ENCODE data around the gene CHCHD1.
"Not testable (repeated sequence)": the region's sequence is repeated elsewhere in the genome, so short reads cannot be mapped to it uniquely, and the experiment has no call there.

Gene CHCHD1

DNA sequence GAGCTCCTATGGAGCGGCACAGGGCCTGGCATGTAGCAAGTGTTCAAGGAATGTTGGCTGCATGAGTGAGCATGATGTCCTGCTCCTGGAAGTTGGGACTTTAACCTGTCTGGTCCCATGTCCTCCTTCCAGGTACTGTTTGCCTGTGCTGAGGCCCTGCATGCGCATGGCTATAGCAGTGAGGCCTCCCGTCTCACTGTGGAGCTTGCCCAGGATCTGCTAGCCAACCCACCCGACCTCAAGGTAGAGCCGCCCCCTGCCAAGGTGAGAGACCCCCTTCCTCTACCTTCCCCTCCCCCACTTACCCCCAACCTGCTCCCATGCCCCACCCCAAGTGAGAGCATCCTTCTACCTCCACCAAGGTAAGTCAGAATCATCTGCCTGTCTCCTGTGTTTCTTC, 11.6 kb downstream of the CHCHD1 start:
- DNase-seq = no peak

DNA sequence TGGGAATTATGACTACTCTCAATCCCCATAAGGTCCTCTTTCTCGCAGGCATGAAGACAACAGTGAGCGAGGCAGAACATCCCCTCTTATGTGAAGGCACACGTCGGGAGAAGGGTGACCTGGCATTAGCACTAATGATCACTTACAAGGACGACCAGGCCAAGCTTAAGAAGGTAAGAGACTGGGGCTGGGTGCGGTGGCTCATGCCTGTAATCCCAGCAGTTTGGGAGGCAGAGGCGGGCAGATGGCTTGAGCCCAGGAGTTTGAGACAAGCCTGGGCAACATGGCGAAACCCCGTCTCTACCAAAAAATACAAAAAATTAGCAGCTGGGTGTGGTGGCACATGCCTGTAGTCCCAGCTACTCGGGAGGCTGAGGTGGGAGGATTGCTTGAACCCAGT, 13.6 kb downstream of the CHCHD1 start:
- DNase-seq = not testable (repeated sequence)

DNA sequence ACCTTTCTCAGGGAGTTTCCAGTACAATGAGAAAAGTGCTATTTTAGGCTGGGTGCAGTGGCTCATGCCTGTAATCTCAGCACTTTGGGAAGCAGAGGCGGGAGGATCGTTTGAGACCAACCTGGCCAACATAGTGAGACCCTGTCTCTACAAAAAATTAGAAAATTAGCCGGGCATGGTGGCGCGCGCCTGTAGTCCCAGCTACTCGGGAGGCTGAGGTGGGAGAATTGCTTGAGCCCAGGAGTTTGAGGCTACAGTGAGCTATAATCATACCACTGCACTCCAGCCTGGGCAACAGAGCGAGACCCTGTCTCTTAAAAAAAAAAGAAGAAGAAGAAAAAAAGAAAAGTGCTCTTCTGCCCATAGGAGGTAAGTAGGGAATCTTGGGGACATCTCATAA, 14.2 kb downstream of the CHCHD1 start:
- DNase-seq = not testable (repeated sequence)

DNA sequence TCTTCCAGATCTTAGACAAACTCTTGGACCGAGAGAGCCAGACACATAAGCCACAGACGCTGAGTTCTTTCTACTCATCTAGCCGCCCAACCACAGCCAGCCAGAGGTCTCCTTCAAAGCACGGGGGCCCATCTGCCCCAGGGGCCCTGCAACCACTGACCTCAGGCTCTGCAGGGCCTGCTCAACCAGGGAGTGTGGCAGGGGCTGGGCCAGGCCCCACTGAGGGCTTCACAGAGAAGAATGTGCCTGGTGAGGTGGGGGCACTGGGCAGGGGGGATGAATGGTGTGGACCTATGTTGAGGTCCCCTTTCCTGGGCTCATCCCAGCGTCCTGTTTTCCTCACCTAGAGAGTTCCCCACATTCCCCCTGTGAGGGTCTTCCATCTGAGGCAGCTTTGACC, 14.9 kb downstream of the CHCHD1 start:
- no peak for DNase-seq

DNA sequence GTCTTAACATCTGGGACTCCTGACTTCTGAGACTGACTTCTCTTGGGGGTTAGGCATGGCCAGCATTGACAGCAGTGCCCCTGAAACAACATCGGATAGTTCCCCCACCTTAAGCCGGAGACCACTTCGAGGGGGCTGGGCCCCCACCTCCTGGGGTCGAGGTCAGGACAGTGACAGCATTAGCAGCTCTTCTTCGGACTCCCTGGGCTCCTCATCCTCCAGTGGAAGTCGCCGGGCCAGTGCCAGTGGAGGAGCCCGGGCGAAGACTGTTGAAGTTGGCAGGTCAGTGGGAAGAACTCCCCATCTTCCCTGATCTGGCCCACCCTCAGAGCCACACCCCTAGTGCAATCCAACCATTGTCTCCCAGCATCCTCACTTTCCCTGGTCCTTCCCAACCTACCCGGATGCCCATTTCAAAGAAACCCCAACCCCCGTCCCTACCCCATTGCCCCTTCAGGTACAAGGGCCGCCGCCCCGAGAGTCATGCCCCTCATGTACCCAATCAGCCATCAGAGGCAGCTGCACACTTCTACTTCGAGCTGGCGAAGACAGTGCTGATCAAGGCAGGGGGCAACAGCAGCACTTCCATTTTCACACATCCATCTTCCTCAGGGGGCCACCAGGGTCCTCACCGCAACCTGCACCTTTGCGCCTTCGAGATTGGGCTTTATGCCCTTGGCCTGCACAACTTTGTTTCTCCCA, 15.6 kb downstream of the CHCHD1 start:
- no peak for DNase-seq

DNA sequence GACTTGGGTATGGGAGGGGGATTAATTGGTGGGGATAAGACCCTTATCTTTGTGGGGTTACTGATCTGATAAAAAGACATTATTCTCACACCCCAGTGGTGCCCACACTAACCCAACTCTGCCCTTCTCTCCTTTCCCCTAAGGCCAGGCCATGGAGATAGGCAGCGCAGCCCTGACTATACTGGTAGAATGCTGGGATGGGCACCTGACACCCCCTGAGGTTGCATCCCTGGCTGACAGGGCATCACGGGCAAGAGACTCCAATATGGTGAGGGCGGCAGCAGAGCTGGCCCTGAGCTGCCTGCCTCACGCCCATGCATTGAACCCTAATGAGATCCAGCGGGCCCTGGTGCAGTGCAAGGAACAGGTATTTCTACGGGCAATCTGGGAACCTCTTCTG, 16.2 kb downstream of the CHCHD1 start:
- no peak for DNase-seq

DNA sequence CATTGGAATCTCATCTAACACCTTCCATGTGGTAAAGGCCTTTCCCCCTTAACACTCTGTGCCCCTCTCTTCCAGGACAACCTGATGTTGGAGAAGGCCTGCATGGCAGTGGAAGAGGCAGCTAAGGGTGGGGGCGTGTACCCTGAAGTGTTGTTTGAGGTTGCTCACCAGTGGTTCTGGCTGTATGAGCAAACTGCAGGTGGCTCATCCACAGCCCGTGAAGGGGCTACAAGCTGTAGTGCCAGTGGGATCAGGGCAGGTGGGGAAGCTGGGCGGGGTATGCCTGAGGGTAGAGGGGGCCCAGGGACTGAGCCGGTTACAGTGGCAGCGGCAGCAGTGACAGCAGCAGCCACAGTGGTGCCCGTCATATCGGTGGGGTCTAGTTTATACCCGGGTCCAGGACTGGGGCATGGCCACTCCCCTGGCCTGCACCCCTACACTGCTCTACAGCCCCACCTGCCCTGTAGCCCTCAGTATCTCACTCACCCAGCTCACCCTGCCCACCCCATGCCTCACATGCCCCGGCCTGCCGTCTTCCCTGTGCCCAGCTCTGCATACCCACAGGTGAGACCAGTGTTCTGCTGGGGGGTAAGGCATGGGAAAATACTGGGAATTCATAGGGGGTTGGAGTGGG, 17.2 kb downstream of the CHCHD1 start:
- no peak for DNase-seq

DNA sequence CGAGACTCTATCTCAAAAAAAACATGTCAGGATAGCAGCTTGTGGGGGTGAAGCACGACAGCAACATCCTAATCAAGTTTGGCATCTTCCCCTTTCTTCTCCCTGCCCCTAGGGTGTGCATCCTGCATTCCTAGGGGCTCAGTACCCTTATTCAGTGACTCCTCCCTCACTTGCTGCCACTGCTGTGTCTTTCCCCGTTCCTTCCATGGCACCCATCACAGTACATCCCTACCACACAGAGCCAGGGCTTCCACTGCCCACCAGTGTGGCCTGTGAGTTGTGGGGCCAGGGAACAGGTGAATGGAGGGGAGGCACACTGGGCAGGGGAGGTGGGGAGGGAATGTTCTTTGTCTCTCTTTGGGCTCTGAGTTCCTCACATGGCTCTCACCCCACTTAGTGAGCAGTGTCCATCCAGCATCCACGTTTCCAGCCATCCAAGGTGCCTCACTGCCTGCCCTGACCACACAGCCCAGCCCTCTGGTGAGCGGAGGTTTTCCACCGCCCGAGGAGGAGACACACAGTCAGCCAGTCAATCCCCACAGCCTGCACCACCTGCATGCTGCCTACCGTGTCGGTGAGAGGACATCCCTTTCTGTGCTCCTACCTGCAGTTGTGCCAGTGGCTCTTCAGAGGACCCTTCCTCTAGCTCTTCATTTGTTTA, 18.2 kb downstream of the CHCHD1 start:
- no peak for DNase-seq

DNA sequence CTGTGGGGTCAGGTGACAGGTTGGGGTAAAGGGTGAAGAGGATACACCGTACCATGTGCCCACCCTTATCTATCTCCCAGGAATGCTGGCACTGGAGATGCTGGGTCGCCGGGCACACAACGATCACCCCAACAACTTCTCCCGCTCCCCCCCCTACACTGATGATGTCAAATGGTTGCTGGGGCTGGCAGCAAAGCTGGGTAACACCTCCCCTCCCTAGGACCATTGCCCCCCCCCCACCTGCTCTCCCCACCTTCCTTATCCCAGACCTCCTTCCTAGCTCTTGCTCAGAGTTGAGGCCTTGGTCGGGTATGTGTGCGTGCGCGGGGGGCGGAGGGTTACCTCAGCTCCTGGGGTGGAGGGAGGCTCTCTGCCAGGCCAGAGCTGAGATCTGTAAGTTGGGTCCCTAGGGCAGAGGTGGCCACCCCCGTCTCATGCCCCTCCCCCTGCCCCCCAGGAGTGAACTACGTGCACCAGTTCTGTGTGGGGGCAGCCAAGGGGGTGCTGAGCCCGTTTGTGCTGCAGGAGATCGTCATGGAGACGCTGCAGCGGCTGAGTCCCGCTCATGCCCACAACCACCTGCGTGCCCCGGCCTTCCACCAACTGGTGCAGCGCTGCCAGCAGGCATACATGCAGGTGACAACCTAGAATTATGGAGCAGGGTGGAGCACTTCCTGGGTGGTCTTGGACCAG, 18.9 kb downstream of the CHCHD1 start:
- DNase-seq = no peak

DNA sequence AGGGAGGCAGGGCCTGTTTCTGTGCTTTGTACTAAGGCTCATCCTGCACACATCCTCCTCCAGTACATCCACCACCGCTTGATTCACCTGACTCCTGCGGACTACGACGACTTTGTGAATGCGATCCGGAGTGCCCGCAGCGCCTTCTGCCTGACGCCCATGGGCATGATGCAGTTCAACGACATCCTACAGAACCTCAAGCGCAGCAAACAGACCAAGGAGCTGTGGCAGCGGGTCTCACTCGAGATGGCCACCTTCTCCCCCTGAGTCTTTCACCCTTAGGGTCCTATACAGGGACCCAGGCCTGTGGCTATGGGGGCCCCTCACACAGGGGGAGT, 19.4 kb downstream of the CHCHD1 start:
- DNase-seq = no peak

DNA sequence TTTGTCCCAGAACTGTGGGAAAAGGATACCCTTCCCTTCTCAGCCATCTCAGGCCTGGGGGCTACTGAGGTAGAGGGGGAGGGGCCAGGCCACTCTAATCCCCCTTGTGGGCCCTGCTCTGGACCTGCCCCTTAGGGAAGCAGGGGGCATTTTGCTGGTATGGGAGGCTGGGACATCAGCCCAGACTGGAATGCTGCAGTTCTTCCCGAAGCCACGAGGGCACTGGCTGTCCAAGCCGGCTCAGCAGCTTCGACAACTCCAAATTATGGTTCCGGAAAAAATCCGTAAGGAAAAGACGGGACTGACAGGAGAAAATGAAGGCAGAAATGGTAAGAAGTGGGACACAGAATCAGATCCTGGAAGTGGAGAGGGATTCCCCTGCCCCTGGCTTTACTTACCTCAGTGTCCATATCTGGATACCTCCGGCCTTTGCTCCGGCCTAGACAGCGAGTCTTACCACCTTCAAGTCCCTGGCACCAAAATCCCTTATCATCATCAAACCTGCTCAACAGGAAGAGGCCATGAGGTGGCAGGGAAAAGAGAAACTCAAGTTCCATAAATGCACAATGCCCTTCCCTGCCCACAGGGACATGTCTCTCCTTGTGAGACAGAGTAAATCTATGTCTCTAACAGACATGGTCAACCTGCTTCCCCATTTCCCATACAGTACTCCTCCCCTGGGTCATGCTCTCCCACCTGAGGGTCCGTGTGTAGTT, 20.6 kb downstream of the CHCHD1 start:
- DNase-seq = no peak

DNA sequence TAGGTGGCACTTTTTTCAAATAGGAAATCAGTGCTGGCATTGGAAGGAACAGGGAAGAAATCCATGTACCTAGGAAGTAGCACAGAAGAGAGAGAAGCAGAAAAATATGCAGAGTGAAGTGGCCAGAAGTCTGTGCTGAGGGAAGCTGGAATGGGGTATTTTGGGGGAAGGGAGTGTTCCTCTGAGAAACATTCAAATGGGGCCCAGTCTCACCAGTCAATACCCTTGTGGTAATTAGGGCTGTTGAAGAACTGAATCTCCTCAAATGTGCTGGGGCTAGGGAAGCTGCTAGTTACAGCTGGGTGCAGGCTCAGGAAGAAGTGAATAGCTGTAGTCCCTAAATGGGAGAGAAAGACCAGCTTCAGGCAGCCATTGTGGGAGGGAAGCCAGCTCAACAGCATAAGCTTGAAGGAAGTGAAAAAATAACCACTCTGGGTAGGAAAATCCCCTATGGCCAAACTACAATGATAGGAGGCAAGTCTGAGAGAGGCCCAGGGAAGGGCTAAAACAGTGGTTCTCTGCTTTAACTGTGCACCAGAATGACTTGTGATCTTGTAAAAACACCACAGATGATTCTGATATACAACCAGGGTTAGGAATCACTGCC, 21.9 kb downstream of the CHCHD1 start:
- DNase-seq = peak in 1 of 2 donors; percentile 54

DNA sequence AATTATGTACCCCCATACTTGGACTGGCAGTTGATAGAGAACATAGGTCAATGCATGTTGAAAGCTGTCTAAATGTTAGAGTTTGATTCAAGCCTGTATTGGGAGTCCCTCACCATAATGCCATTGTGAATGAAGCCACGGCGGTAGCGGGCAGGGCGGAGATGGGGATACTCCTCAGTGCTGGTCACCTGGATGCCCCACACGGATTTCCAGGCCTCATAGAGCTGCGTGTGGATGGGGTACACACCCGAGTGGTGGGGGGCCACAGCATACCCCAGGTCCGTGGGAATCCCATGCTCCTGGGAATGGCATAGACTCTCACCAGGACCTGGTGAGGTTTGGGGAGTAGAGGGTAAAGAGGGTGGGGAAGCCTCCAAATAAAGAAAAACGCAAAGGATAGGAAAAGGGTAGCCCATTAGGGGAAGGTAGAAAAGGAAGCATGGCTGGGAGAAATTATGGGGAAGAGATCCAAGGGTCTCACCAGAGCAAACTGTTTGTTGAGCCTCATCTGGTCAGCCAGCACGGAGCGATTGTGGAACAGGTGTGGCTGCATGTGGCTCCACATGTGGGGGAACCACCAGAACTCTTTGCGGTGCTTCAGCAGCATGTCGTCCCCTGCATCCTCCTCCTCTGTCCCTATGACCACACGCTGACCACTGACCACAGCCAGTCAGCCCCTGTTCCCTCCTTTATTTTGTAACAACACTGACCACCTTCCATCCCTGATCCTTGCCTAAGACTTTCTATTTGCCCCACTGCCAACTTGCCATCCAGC, 24.5 kb downstream of the CHCHD1 start:
- DNase-seq = no peak

DNA sequence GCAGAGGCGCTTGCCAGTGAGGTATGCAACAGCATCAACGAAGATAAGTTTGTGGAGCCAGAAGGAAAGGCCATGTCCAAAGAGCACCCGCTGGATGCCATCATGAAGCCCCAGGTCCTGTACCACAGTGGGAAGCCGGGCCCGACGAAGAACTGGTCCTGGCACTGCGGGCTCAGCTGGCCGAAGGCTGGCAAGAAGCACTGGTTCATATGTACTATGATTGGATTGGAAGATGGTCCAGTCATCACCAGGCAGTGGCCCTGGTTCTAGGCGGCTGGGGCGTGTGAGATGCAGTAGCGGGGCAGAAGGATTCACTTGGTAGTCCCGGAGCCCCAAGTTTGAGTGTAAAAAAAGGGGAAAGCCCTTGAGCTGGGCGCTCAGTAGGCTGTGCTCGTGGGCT, 25.6 kb downstream of the CHCHD1 start:
- no peak for DNase-seq

DNA sequence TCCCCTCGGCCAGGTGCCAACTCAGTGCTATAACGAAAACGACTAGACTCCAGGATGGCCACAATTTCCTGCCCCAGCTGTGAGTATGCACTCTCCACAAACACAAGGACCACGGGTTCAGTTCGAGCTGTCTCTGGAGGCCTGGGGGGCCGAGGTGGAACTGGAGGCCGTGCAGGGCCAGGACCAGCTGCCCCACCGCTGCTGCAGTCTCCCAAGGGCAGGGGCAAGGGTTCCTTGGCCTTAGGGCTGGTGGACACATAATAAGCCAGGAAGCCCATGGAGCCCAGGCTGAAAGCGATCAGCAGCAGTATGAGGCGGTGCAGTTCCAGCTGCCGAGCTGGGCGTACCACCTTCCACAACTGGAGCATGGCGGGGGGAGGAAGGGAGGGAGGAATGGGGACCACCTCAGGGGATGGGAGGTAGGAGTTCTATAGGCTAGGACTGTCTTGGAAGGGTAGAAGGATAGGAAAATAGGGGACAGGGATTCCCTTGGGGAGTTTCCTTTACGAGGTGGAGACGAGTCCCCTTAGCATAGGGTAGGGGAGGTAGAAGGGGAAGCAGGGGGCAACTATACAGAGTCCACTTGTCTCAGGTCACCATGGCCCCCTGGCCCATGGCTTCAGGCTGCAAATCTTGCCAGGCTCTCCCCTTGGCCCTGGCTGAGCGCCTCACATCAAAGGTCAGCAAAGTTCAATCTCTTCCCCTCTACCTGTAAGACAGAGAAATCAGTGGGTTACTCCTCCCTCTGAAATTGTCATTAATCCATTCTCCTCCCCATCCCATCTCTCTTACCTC, 26.4 kb downstream of the CHCHD1 start:
- DNase-seq = no peak

DNA sequence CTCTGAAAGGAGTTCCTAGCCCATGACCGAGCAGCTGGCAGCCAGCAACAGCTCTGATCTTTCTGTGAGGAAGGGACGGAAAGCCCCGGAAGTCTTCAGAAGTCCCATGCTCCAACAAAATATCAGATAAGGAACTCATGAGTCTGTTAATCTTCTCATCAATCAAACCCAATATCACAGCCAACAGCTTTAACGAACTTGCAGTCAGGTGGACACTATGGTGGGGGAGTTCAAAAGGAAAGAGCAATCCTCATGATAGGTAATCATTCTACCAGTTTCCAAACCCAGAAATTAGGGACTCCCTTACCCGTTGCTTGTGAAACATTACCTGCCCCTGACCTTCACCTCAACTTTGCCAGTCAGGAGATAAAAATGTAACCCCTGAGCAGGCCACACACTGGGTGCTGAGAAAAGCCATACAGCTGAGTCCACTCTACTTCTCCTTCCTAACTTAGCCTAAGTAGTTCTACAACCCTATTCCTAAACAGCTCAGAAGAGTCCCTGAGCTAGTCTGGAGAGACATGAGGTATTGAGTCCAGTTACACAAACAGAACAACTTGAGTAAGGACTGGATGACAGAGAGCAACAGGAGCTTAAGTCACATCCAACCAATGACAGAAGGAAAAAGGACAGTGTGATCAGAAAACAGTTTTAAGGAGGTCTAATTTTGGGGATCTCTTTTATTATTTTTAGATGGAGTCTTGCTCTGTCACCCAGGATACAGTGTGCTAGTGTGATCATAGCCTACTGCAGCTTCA, 27.4 kb downstream of the CHCHD1 start:
- DNase-seq = peak in 1 of 2 donors; percentile 26

DNA sequence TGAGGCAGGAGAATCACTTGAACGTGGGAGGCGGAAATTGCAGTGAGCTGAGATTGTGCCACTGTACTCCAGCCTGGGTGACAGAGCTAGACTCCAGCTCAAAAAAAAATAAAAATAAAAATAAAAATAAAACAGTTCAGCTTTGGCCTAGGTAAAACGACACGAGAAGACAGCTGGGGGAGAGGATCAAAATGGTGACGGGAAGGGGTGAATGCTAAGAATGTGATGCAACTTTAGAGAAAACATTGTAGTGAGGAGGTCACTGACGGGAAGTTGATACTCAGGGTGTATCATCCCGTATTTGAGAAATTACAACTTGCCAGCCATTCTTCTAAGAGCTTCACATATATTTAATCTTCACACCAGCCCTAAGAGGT, 28.5 kb downstream of the CHCHD1 start:
- peak; percentile 18 to 44 for DNase-seq

DNA sequence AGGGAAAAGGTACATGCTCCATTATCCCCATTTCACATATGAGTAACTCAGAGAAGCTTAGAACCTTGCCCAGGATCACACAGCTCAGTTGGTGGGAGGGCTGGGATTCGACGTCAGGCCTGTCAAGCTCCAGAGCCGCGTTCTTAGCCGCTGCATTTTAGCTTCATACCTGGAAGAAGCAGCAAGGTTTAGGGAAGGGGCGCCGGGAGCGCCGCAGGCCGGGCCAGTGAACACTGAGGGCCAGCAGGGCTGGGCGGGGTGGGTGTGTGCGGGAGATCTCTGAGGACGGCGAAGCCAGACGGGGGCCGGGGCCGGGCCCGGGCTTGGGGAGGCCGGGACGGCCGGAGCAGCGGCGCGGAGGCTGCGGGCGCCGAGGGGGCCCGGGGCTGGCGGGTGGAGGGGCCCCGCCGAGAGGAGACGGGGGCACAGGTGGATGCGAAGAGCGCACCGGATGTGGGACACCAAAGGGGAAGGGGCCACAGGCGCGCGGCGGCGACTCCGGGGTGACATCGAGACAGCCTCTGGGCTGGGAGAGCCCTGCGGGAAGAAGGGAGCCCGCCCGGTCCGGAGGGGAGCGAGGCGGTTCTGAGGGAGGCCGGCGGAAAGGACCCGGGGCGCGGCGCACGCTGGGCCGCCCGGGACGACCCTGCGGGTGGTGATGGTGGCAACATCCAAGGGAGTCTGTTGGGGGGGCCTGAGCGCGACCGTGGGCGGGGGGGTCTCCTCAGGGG, 29.1 kb downstream of the CHCHD1 start:
- DNase-seq = peak in 1 of 2 donors; percentile 15

DNA sequence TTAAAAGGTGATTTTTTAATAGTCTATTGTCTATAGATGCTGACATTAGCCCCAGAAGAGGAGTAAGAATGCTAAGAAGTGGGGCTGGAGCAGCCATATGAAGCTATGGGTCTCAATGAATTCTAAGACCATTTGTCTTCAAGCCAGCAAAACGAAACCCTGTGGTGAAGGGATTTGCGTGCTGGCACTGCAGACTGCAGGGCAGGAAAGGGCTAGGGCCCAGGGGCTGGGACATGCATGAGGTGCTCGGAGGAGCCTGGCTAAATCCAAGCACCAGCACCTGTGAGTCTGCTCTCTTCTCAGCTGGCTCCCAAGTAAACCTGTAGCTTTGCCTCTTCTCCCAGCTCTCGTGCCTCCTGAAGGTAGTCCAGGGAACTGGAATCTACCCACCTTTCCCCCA, 30.8 kb downstream of the CHCHD1 start:
- DNase-seq = no peak

Data from inflammatory macrophage (primary cell).